Measurements from ENCODE around the gene YRDC. TPM values are rescaled to one million over a fixed set of nuclear protein-coding genes. Genes with fewer than 3 reads are reported as not detected.

The YRDC gene
- total RNA-seq, 3 donors from 2014 or later (not counting 1 experiment from before 2014, with no cell fraction given): 19.9 to 26.2 (median 24.4) TPM

DNA sequence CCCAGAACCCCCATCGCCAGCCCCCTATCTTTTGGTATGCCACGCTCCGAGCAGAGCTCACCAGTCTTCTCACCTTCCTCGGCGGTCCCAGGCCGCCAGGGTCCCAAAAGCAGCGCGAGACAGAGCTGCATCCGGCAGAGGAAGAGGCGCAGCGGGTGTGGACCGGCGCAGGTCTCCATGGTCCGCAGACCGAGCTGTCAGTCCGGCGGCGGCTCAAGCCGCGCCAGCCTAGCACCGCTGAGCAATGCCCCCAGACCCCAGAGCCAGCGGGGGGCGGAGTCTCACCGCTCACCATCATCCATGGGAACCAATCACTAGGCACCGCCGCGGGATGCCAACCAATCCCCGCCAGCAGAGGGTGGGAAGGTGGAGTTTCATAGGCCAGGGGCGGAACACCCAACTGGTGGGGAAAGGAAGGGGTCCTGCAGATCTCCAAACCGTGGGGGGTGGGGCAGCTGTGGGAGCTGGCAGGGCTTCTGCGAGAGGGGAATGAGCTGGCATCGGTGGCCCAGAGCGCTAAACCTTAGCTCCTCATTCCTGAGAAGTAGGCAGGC, 43.0 kb downstream of the YRDC start, which contains the start of gene EPHA10:
EPHA10 (minus strand) TSS at position 233 of the 554 bp plus-strand sequence; CDS start at position 179, 54 bp downstream.
- ATAC-seq: no peak
- H3K4me3 Mint-ChIP-seq: no peak within 1 kb of the TSS
- no peaks in the 10 kb centered on the region for H3K36me3 Mint-ChIP-seq
- Histone ChIP-seq H3K27ac (ENCODE audit: low read length) (no peak within 1 kb of the TSS), H3K27me3 (ENCODE audit: control insufficient read depth, insufficient read depth, low read length) (peaks cover 26% of the 10 kb centered on the region), H3K4me1 (ENCODE audit: control insufficient read depth, insufficient read depth, low read length) (peaks cover 7% of the 10 kb centered on the region), H3K9me3 (ENCODE audit: control insufficient read depth, insufficient read depth, low read length) (no peaks in the 10 kb centered on the region), H3K4me3 (ENCODE audit: low read length) (no peak within 1 kb of the TSS), H3K36me3 (ENCODE audit: control insufficient read depth, insufficient read depth, low read length) (no peaks in the 10 kb centered on the region)
- H3K27me3 Mint-ChIP-seq (ENCODE audit: low read depth in 2 of 2): peaks cover 64% of the 10 kb centered on the region in 2 donors
- peaks cover 0 to 2% of the 10 kb centered on the region in 2 donors for H3K9me3 Mint-ChIP-seq
- no peak within 1 kb of the TSS for H3K27ac Mint-ChIP-seq
- 10% methylated on average over 32 of the region's 33 CpGs for WGBS (ENCODE audit: insufficient coverage)
- intact Hi-C loops (cut with micrococcal nuclease): no loop called here
- H3K4me1 Mint-ChIP-seq: peaks cover 0 to 10% of the 10 kb centered on the region in 2 donors
- DNase-seq: no peak
- TF ChIP-seq, protein P1, sequence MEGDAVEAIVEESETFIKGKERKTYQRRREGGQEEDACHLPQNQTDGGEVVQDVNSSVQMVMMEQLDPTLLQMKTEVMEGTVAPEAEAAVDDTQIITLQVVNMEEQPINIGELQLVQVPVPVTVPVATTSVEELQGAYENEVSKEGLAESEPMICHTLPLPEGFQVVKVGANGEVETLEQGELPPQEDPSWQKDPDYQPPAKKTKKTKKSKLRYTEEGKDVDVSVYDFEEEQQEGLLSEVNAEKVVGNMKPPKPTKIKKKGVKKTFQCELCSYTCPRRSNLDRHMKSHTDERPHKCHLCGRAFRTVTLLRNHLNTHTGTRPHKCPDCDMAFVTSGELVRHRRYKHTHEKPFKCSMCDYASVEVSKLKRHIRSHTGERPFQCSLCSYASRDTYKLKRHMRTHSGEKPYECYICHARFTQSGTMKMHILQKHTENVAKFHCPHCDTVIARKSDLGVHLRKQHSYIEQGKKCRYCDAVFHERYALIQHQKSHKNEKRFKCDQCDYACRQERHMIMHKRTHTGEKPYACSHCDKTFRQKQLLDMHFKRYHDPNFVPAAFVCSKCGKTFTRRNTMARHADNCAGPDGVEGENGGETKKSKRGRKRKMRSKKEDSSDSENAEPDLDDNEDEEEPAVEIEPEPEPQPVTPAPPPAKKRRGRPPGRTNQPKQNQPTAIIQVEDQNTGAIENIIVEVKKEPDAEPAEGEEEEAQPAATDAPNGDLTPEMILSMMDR (IDR thresholded peaks at IDR 0.05): no peak

DNA sequence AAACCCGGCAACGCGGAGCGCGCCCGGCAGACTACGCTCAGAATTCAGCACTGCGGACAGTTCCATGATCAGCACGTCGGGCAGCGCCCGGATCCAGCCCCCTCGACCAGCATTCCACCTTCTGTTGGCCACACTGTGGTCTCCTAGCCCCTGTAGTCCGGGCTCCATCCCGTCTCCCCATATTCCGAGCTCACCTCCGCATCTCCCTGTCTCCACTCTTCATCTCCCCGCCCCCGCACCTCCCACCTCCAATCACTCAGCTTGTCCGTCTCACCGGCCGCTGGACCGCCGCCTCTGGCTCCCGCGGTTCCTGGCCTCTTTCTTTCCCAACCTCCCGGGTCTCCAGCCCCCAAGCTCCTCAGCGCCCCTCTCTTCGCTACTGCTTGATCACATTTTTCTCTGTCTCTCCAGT, 43.6 kb downstream of the YRDC start:
- Mint-ChIP-seq H3K9me3 (peaks cover 0 to 2% of the 10 kb centered on the region in 2 donors), H3K27me3 (ENCODE audit: low read depth in 2 of 2) (peaks cover 60 to 63% of the 10 kb centered on the region in 2 donors), H3K36me3 (no peaks in the 10 kb centered on the region), H3K27ac (no peak overlapping the region), H3K4me1 (peaks cover 0 to 10% of the 10 kb centered on the region in 2 donors), H3K4me3 (no peak overlapping the region)
- Histone ChIP-seq H3K4me3 (ENCODE audit: low read length) (no peak overlapping the region), H3K27me3 (ENCODE audit: control insufficient read depth, insufficient read depth, low read length) (peaks cover 26% of the 10 kb centered on the region), H3K9me3 (ENCODE audit: control insufficient read depth, insufficient read depth, low read length) (no peaks in the 10 kb centered on the region), H3K4me1 (ENCODE audit: control insufficient read depth, insufficient read depth, low read length) (peaks cover 7% of the 10 kb centered on the region), H3K27ac (ENCODE audit: low read length) (no peak overlapping the region), H3K36me3 (ENCODE audit: control insufficient read depth, insufficient read depth, low read length) (no peaks in the 10 kb centered on the region)
- DNase-seq: peak in 1 of 2 donors; percentile 44
- ATAC-seq: peak in 2 of 3 donors; percentile 49 to 52
- WGBS (ENCODE audit: insufficient coverage): 12% methylated on average over 29 of the region's 29 CpGs
- TF ChIP-seq, protein P1 (IDR thresholded peaks at IDR 0.05): no peak
- intact Hi-C loops (cut with micrococcal nuclease): no loop called here

DNA sequence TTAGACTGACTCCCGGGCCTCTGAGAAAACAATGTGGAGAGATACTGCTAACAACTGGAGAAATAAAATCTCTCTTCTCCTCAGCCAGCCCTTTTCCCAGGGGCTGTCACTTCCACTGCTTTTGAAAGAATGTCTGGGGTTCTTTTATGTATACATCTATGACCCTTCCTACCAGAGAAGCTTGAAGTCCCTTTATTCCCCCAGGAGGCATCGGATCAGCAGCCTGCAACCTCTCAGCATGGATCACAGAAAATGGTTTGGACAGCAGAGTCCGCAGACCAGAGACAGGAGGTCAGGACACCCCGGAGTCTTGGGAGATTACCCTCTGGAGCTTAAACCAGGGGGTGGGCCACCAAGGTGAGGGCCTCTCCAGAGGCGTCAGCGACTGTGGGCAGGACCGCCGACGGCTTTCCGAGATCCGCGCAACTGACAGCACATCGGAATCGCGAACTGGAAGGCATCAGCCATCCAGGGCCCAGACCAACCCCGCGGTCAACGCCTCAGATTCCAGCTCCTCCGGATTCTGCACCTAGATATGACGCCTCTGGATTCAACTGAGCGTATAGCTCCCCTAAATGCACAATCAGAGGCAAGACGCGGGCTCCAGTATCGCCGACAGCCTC, 44.1 kb downstream of the YRDC start:
- H3K4me1 ChIP-seq (ENCODE audit: control insufficient read depth, insufficient read depth, low read length): peaks cover 7% of the 10 kb centered on the region
- WGBS (ENCODE audit: insufficient coverage): 27% methylated on average over 24 of the region's 25 CpGs
- intact Hi-C loops (cut with micrococcal nuclease): no loop called here
- TF ChIP-seq, protein P1 (IDR thresholded peaks at IDR 0.05): no peak
- no peak overlapping the region for H3K4me3 ChIP-seq (ENCODE audit: low read length)
- Mint-ChIP-seq H3K4me3 (no peak overlapping the region), H3K27me3 (ENCODE audit: low read depth in 2 of 2) (peaks cover 55 to 58% of the 10 kb centered on the region in 2 donors), H3K27ac (no peak overlapping the region), H3K4me1 (peaks cover 0 to 10% of the 10 kb centered on the region in 2 donors), H3K36me3 (no peaks in the 10 kb centered on the region), H3K9me3 (peaks cover 0 to 2% of the 10 kb centered on the region in 2 donors)
- no peaks in the 10 kb centered on the region for H3K36me3 ChIP-seq (ENCODE audit: control insufficient read depth, insufficient read depth, low read length)
- ATAC-seq (no peak), DNase-seq (no peak)
- no peaks in the 10 kb centered on the region for H3K9me3 ChIP-seq (ENCODE audit: control insufficient read depth, insufficient read depth, low read length)
- H3K27ac ChIP-seq (ENCODE audit: low read length): no peak overlapping the region
- peaks cover 26% of the 10 kb centered on the region for H3K27me3 ChIP-seq (ENCODE audit: control insufficient read depth, insufficient read depth, low read length)

Data from natural killer cell (primary cell).